ENCODE measurements around the gene DNAH2.
A peak's percentile ranks its signal among the peaks of the same experiment; 100 is the strongest.

Gene DNAH2

GRCh38 chr17:7841915-7842379, 124.4 kb downstream of the DNAH2 start:
- Histone ChIP-seq H3K4me3 (peak overlapping the region; percentile 87), H3K27ac (peak overlapping the region; percentile 92), H3K9ac (ENCODE audit: insufficient read length) (peak overlapping the region; percentile 92), H3K9me3 (ENCODE audit: low read depth, low read length) (no peaks in the 10 kb centered on the region), H3K36me3 (ENCODE audit: insufficient read depth, low read length) (peaks cover 35% of the 10 kb centered on the region)
- peak; percentile 43 for TF ChIP-seq POLR2AphosphoS5 (IDR thresholded peaks at IDR 0.05; ENCODE audit: borderline replicate concordance, low read depth, low read length)
- TF ChIP-seq FOXP2 (optimal IDR thresholded peaks at IDR 0.05; ENCODE audit: control extremely low read depth, extremely low read length, insufficient read depth), result no peak
- DNase-seq (ENCODE audit: low read depth, low spot score), result no peak

GRCh38 chr17:7842380-7843256, 125.1 kb downstream of the DNAH2 start:
- peaks cover 40% of the 10 kb centered on the region for H3K36me3 ChIP-seq (ENCODE audit: insufficient read depth, low read length)
- no peak for DNase-seq (ENCODE audit: low read depth, low spot score)
- peak overlapping the region; percentile 87 for H3K4me3 ChIP-seq
- H3K9me3 ChIP-seq (ENCODE audit: low read depth, low read length), result no peaks in the 10 kb centered on the region
- H3K27ac ChIP-seq, result peak overlapping the region; percentile 92
- TF ChIP-seq EZH2 (IDR thresholded peaks at IDR 0.05), result no peak
- TF ChIP-seq POLR2AphosphoS5 (IDR thresholded peaks at IDR 0.05; ENCODE audit: borderline replicate concordance, low read depth, low read length), result peak; percentile 22; the same call in 1 of the 2 replicates
- H3K9ac ChIP-seq (ENCODE audit: insufficient read length), result peak overlapping the region; percentile 92

- no peak for TF ChIP-seq EZH2 (IDR thresholded peaks at IDR 0.05)
- no peak for TF ChIP-seq POLR2AphosphoS5 (IDR thresholded peaks at IDR 0.05; ENCODE audit: borderline replicate concordance, low read depth, low read length)
- TF ChIP-seq FOXP2 (optimal IDR thresholded peaks at IDR 0.05; ENCODE audit: control extremely low read depth, extremely low read length, insufficient read depth), result no peak
- H3K9ac ChIP-seq (ENCODE audit: insufficient read length), result peak overlapping the region; percentile 92
- H3K27ac ChIP-seq, result peak overlapping the region; percentile 92
- H3K36me3 ChIP-seq (ENCODE audit: insufficient read depth, low read length), result peaks cover 44% of the 10 kb centered on the region
- no peak for DNase-seq (ENCODE audit: low read depth, low spot score)
- no peaks in the 10 kb centered on the region for H3K9me3 ChIP-seq (ENCODE audit: low read depth, low read length)
- H3K4me3 ChIP-seq, result peak overlapping the region; percentile 87
Observed at GRCh38 chr17:7843257-7843535, 125.7 kb downstream of the DNAH2 start.

- Histone ChIP-seq H3K4me3 (peak overlapping the region; percentile 87), H3K36me3 (ENCODE audit: insufficient read depth, low read length) (peaks cover 49% of the 10 kb centered on the region), H3K9me3 (ENCODE audit: low read depth, low read length) (no peaks in the 10 kb centered on the region), H3K9ac (ENCODE audit: insufficient read length) (peak overlapping the region; percentile 92), H3K27ac (peak overlapping the region; percentile 92)
- TF ChIP-seq FOXP2 (optimal IDR thresholded peaks at IDR 0.05; ENCODE audit: control extremely low read depth, extremely low read length, insufficient read depth), result no peak
- TF ChIP-seq POLR2AphosphoS5 (IDR thresholded peaks at IDR 0.05; ENCODE audit: borderline replicate concordance, low read depth, low read length), result no peak; the same call in 1 of the 2 replicates
- TF ChIP-seq EZH2 (IDR thresholded peaks at IDR 0.05), result no peak
- DNase-seq (ENCODE audit: low read depth, low spot score), result no peak
Observed at GRCh38 chr17:7843536-7844291, 126.2 kb downstream of the DNAH2 start.

- H3K4me3 ChIP-seq, result peak overlapping the region; percentile 87
- no peak for TF ChIP-seq POLR2AphosphoS5 (IDR thresholded peaks at IDR 0.05; ENCODE audit: borderline replicate concordance, low read depth, low read length)
- no peak for TF ChIP-seq FOXP2 (optimal IDR thresholded peaks at IDR 0.05; ENCODE audit: control extremely low read depth, extremely low read length, insufficient read depth)
- TF ChIP-seq EZH2 (IDR thresholded peaks at IDR 0.05), result no peak
- H3K9me3 ChIP-seq (ENCODE audit: low read depth, low read length), result no peaks in the 10 kb centered on the region
- peaks cover 57% of the 10 kb centered on the region for H3K36me3 ChIP-seq (ENCODE audit: insufficient read depth, low read length)
- H3K9ac ChIP-seq (ENCODE audit: insufficient read length), result peak overlapping the region; percentile 92
- DNase-seq (ENCODE audit: low read depth, low spot score), result no peak
- H3K27ac ChIP-seq, result peak overlapping the region; percentile 92
Observed at GRCh38 chr17:7844292-7845154, 127.0 kb downstream of the DNAH2 start.

- Histone ChIP-seq H3K9ac (ENCODE audit: insufficient read length) (peak overlapping the region; percentile 47), H3K9me3 (ENCODE audit: low read depth, low read length) (no peaks in the 10 kb centered on the region), H3K4me3 (peak overlapping the region; percentile 87), H3K27ac (no peak overlapping the region), H3K36me3 (ENCODE audit: insufficient read depth, low read length) (peaks cover 58% of the 10 kb centered on the region)
- no peak for TF ChIP-seq FOXP2 (optimal IDR thresholded peaks at IDR 0.05; ENCODE audit: control extremely low read depth, extremely low read length, insufficient read depth)
- no peak for TF ChIP-seq EZH2 (IDR thresholded peaks at IDR 0.05)
- TF ChIP-seq POLR2AphosphoS5 (IDR thresholded peaks at IDR 0.05; ENCODE audit: borderline replicate concordance, low read depth, low read length), result no peak
- DNase-seq (ENCODE audit: low read depth, low spot score), result no peak
Observed at GRCh38 chr17:7845359-7846062, 128.0 kb downstream of the DNAH2 start.

GRCh38 chr17:7846063-7846735, 128.7 kb downstream of the DNAH2 start:
- H3K9me3 ChIP-seq (ENCODE audit: low read depth, low read length), result no peaks in the 10 kb centered on the region
- peaks cover 59% of the 10 kb centered on the region for H3K36me3 ChIP-seq (ENCODE audit: insufficient read depth, low read length)
- no peak overlapping the region for H3K27ac ChIP-seq
- TF ChIP-seq POLR2AphosphoS5 (IDR thresholded peaks at IDR 0.05; ENCODE audit: borderline replicate concordance, low read depth, low read length) (no peak), FOXP2 (optimal IDR thresholded peaks at IDR 0.05; ENCODE audit: control extremely low read depth, extremely low read length, insufficient read depth) (no peak), EZH2 (IDR thresholded peaks at IDR 0.05) (no peak)
- H3K9ac ChIP-seq (ENCODE audit: insufficient read length), result no peak overlapping the region
- no peak overlapping the region for H3K4me3 ChIP-seq
- no peak for DNase-seq (ENCODE audit: low read depth, low spot score)

Data from SK-N-MC (cell line).